Karpas-422 (cell line): ENCODE results near the gene NTSR1. TPM values are rescaled to one million over a fixed set of nuclear protein-coding genes. Genes with fewer than 3 reads are reported as not detected.

Source experiments
- DNase-seq: peaks from one replicate; pipeline ENCODE4 v3.0.0-alpha.2; 2015
- H2AFZ ChIP-seq: fragments of 200-600 bp; sonication (generic); 2 replicates; pipeline ENCODE4 v1.6.1; 2014; ENCODE audit warnings: antibody characterized with exemption, low read length, mixed read lengths
- H3K27ac ChIP-seq: fragments of 200-600 bp; sonication (generic); 2 replicates; pipeline ENCODE4 v1.5.1; 2014; ENCODE audit warnings: mild to moderate bottlenecking, low read length, moderate library complexity
- H3K27me3 ChIP-seq: fragments of 200-600 bp; sonication (generic); 2 replicates; pipeline ENCODE4 v1.6.1; 2014; ENCODE audit warnings: low read length, mixed read lengths
- H3K36me3 ChIP-seq: fragments of 200-600 bp; sonication (generic); 2 replicates; pipeline ENCODE4 v1.6.1; 2014; ENCODE audit warnings: low read length, mixed read lengths; ENCODE audit not compliant: insufficient read depth
- H3K4me1 ChIP-seq: fragments of 200-600 bp; sonication (generic); 2 replicates; pipeline ENCODE4 v1.6.1; 2014; ENCODE audit warnings: mild to moderate bottlenecking, low read length, mixed read lengths
- H3K4me2 ChIP-seq: fragments of 200-600 bp; sonication (generic); 2 replicates; pipeline ENCODE4 v1.6.1; 2014; ENCODE audit warnings: low read length, low read depth, mild to moderate bottlenecking; ENCODE audit not compliant: poor library complexity, severe bottlenecking
- H3K4me3 ChIP-seq: fragments of 200-600 bp; sonication (generic); 2 replicates; pipeline ENCODE4 v1.5.1; 2014; ENCODE audit warnings: mild to moderate bottlenecking, antibody characterized with exemption, low read length, mixed read lengths
- H3K79me2 ChIP-seq: fragments of 200-600 bp; sonication (generic); 2 replicates; pipeline ENCODE4 v1.6.1; 2014; ENCODE audit warnings: mild to moderate bottlenecking, low read length, mixed read lengths
- H3K9ac ChIP-seq: fragments of 200-600 bp; sonication (generic); 2 replicates; pipeline ENCODE4 v1.6.0; 2014; ENCODE audit warnings: low read length
- H3K9me2 ChIP-seq: fragments of 200-600 bp; sonication (generic), shearing (Covaris generic); replicated peaks from 2 replicates; pipeline ENCODE4 v1.6.0; 2014; ENCODE audit warnings: mild to moderate bottlenecking, low read length, moderate library complexity; ENCODE audit not compliant: insufficient read depth
- H3K9me3 ChIP-seq: fragments of 300-700, 200-600 bp; sonication (generic); 2 replicates; pipeline ENCODE4 v1.6.1; 2014; ENCODE audit warnings: low read length, mixed read lengths
- H4K20me1 ChIP-seq: fragments of 200-600 bp; sonication (generic); 2 replicates; pipeline ENCODE4 v1.6.1; 2014; ENCODE audit warnings: mild to moderate bottlenecking, antibody characterized with exemption, low read length, low read depth; ENCODE audit not compliant: insufficient read depth
- total RNA-seq: library from RNA; depleted of rRNA; stranded (reverse); fragments of >200 nt; shearing (Covaris generic); gene quantifications from 2 replicates; pipeline ENCODE4 v1.2.3, GENCODE V29; 2014; ENCODE audit warnings: low replicate concordance

Gene NTSR1
- total RNA-seq, 1 experiment from 2014 or later, result not detected

- DNase-seq, result no peak
- Histone ChIP-seq H3K9me2 (no peaks in the 10 kb centered on the region), H4K20me1 (0 out of 2 replicates have a peak, but pooled peaks cover 3% of the 10 kb centered on the region), H3K4me1 (no peaks in the 10 kb centered on the region), H3K4me3 (no peak overlapping the region), H3K27me3 (no peaks in the 10 kb centered on the region), H2AFZ (no peak overlapping the region), H3K9ac (no peak overlapping the region), H3K9me3 (no peaks in the 10 kb centered on the region), H3K36me3 (no peaks in the 10 kb centered on the region), H3K79me2 (no peaks in the 10 kb centered on the region), H3K27ac (no peak overlapping the region), H3K4me2 (no peak overlapping the region)
Measured at GRCh38 chr20:62726276-62726675, 17.6 kb downstream of the NTSR1 start.

DNA sequence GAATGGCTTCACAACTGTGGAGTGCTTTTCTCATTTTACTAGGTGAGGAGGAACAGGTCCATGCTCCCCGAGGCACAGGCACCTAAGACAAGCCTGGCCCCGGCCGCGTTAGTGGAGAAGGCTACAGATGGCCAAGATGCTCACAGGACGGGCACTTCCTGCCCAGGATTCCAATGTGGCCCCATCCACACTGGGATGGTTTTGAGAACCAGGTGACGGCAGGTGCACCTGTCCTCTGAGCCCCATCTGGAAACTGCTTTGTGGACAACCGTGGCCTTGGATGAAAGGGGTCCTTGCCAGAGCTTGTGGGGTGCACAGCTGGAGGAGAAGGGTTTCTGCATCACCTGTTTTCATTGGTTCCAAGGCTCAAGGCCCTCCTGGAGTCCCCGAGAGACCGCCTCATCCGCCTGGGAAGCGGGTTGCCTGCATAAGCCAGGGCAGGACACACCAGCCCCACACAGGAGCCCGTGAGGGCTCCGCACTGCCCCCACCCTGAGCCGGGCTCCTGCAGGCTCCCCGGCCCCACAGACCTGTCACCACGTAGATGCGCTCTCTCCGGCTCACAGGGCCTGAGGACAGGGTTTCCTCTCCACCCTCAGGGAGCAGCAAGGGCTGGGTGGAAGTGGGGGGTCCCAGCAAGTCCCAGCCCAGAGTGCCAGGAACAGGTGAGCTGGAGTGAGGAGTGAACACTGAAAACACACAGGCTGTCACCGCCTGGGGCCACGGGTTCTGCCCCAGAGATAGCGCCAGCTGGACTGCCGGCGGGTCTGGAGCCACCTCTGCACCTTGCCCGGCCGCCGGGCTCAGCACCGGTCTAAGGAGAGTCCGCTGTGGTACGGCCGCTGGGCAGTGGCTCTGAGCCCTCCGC, 18.3 kb downstream of the NTSR1 start:
- no peaks in the 10 kb centered on the region for H3K4me1 ChIP-seq
- no peaks in the 10 kb centered on the region for H3K9me2 ChIP-seq
- no peak overlapping the region for H3K4me2 ChIP-seq
- H3K4me3 ChIP-seq, result no peak overlapping the region
- no peak for DNase-seq
- no peak overlapping the region for H3K9ac ChIP-seq
- 0 out of 2 replicates have a peak, but pooled peaks cover 3% of the 10 kb centered on the region for H4K20me1 ChIP-seq
- H3K79me2 ChIP-seq, result no peaks in the 10 kb centered on the region
- H3K27ac ChIP-seq, result no peak overlapping the region
- H2AFZ ChIP-seq, result no peak overlapping the region
- H3K27me3 ChIP-seq, result no peaks in the 10 kb centered on the region
- no peaks in the 10 kb centered on the region for H3K9me3 ChIP-seq
- no peaks in the 10 kb centered on the region for H3K36me3 ChIP-seq

DNA sequence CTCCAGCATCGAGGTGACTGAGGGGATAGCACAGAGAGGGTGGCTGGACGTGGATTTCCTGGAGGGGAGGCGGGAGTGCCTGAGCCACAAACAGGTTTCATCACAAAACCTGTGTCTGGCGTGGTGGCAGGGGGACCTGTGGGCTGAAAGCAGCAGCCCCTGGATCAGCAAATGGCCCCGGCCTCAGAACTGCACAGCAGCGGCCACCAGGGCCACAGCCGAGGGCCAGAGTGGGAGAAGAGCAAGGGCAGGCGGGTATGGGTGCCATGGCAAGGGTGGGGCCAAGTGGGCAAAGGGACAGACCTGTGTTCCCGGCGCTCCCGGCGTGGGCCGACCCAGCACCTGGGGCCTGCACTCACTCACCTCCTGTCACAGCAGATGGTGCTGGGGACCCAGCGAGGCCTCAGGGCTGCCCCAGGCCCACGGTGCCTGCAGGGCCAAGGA, 19.0 kb downstream of the NTSR1 start:
- Histone ChIP-seq H3K4me1 (no peaks in the 10 kb centered on the region), H3K79me2 (no peaks in the 10 kb centered on the region), H3K4me3 (no peak overlapping the region), H3K9me2 (no peaks in the 10 kb centered on the region), H3K9ac (no peak overlapping the region), H2AFZ (no peak overlapping the region), H4K20me1 (0 out of 2 replicates have a peak, but pooled peaks cover 3% of the 10 kb centered on the region), H3K4me2 (no peak overlapping the region), H3K36me3 (no peaks in the 10 kb centered on the region), H3K27ac (no peak overlapping the region), H3K9me3 (no peaks in the 10 kb centered on the region), H3K27me3 (no peaks in the 10 kb centered on the region)
- DNase-seq, result no peak

DNA sequence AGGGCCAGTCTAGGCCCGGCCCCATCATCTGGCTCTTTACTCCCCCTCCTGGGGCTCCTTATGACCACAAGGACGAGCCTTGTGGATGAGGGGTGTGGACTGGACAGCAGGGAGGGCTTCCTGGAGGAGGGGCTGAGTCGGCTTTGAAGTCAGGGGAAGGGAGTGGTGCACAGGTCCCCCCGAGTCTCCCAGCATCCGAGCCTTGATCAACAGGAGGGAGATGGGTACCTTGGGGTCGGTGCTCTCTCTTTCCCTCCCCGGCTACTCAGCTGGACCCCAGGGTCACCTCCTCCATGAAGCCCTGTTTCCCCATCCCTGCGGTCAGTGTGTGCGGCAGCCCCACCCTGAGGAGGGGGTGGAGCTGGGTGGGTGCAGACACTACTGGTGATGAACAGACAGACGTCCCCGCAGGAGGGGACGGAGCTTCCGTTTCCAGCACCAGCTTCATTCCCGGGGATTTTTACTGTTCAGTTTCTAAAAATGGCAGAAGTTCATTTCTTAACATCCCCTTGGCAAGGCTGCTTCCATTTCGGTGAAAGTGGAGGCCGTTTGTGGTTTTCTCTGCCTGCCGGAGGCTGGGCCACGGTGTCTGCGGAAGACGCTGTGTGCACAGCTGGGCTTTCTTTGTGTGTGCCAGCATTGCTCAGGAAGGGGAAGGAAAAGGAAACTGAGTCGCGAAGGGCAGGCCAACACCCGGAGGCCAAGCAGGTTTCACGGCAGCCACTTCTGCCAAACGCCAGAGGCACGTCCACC, 19.6 kb downstream of the NTSR1 start:
- Histone ChIP-seq H3K27me3 (no peaks in the 10 kb centered on the region), H3K36me3 (no peaks in the 10 kb centered on the region), H4K20me1 (0 out of 2 replicates have a peak, but pooled peaks cover 3% of the 10 kb centered on the region), H3K9me3 (no peaks in the 10 kb centered on the region), H3K9ac (no peak overlapping the region), H3K4me2 (no peak overlapping the region), H3K4me3 (no peak overlapping the region), H3K4me1 (no peaks in the 10 kb centered on the region), H3K79me2 (no peaks in the 10 kb centered on the region), H3K9me2 (no peaks in the 10 kb centered on the region), H3K27ac (no peak overlapping the region), H2AFZ (no peak overlapping the region)
- DNase-seq, result no peak

GRCh38 chr20:62728781-62729300, 20.2 kb downstream of the NTSR1 start:
- no peak overlapping the region for H3K4me2 ChIP-seq
- H3K9ac ChIP-seq, result no peak overlapping the region
- no peaks in the 10 kb centered on the region for H3K9me2 ChIP-seq
- H2AFZ ChIP-seq, result no peak overlapping the region
- H3K4me1 ChIP-seq, result no peaks in the 10 kb centered on the region
- H3K27ac ChIP-seq, result no peak overlapping the region
- 0 out of 2 replicates have a peak, but pooled peaks cover 3% of the 10 kb centered on the region for H4K20me1 ChIP-seq
- DNase-seq, result no peak
- no peak overlapping the region for H3K4me3 ChIP-seq
- no peaks in the 10 kb centered on the region for H3K79me2 ChIP-seq
- no peaks in the 10 kb centered on the region for H3K36me3 ChIP-seq
- H3K9me3 ChIP-seq, result no peaks in the 10 kb centered on the region
- no peaks in the 10 kb centered on the region for H3K27me3 ChIP-seq

- Histone ChIP-seq H3K4me3 (no peak overlapping the region), H3K27me3 (no peaks in the 10 kb centered on the region), H3K9ac (no peak overlapping the region), H3K9me3 (no peaks in the 10 kb centered on the region), H3K9me2 (no peaks in the 10 kb centered on the region), H2AFZ (no peak overlapping the region), H4K20me1 (0 out of 2 replicates have a peak, but pooled peaks cover 3% of the 10 kb centered on the region), H3K36me3 (no peaks in the 10 kb centered on the region), H3K79me2 (no peaks in the 10 kb centered on the region), H3K27ac (no peak overlapping the region), H3K4me2 (no peak overlapping the region), H3K4me1 (no peaks in the 10 kb centered on the region)
- DNase-seq, result no peak
Measured at GRCh38 chr20:62730481-62730880, 21.8 kb downstream of the NTSR1 start.

DNA sequence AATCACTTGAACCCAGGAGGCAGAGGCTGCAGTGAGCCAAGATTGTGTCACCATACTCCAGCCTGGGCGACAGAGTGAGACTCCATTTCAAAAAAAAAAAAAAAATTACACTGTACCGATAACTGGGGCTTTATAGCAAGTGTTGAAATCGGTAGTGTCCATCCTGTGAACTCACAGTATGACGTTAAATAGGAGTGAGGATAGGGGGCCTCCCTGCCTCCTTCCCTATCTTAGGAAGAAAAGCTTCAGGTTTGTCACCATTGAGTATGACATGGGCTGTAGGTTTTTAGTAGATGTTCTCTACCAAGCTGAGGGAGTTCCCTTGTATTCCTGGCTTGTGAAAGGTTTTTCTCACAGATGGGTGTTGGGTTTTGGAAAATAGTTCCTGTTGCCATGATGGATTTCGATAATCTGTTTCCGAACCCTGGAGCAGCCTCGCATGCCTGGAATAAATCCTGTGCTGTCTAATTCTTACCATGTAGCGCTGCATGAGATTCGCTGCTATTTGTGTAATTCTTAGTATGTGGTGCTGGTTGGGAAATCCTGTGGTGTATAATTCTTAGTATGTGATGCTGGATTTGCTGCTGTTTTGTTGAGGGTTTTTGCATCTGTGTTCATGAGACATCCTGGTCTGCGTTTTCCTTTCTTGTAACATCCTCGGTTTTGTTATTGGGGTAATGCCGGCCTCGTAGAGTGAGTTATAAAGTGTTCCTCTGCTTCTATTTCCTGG, 23.6 kb downstream of the NTSR1 start:
- H3K36me3 ChIP-seq, result no peaks in the 10 kb centered on the region
- no peak overlapping the region for H3K4me3 ChIP-seq
- H3K4me1 ChIP-seq, result no peaks in the 10 kb centered on the region
- H4K20me1 ChIP-seq, result no peaks in the 10 kb centered on the region
- no peaks in the 10 kb centered on the region for H3K9me3 ChIP-seq
- no peaks in the 10 kb centered on the region for H3K9me2 ChIP-seq
- H2AFZ ChIP-seq, result no peak overlapping the region
- no peak for DNase-seq
- H3K27me3 ChIP-seq, result no peaks in the 10 kb centered on the region
- H3K27ac ChIP-seq, result no peak overlapping the region
- no peak overlapping the region for H3K4me2 ChIP-seq
- no peaks in the 10 kb centered on the region for H3K79me2 ChIP-seq
- H3K9ac ChIP-seq, result no peak overlapping the region
